ENCODE results near the gene EIF4A2.
A peak's percentile ranks its signal among the peaks of the same experiment; 100 is the strongest.

EIF4A2 gene

GRCh38 chr3:186783058-186783730 is at the start of gene EIF4A2:
Gene EIF4A2, plus strand, starts transcription at chr3:186783577. Its CDS starts 34 bp downstream, at chr3:186783611.
- DNase-seq (ENCODE audit: low read depth): peak; percentile 87

- DNase-seq (ENCODE audit: low read depth): no peak
Observed at GRCh38 chr3:186742618-186743380, 40.6 kb upstream of the EIF4A2 start.

GRCh38 chr3:186743666-186744065 is 39.7 kb upstream of the EIF4A2 start:
- no peak for DNase-seq (ENCODE audit: low read depth)

- DNase-seq (ENCODE audit: low read depth): no peak
Observed at GRCh38 chr3:186746008-186746407, 37.4 kb upstream of the EIF4A2 start.

- DNase-seq (ENCODE audit: low read depth): no peak
Observed at GRCh38 chr3:186750316-186750715, 33.1 kb upstream of the EIF4A2 start.

GRCh38 chr3:186751480-186751879 is 31.9 kb upstream of the EIF4A2 start:
- no peak for DNase-seq (ENCODE audit: low read depth)

- no peak for DNase-seq (ENCODE audit: low read depth)
Observed at GRCh38 chr3:186754006-186754405, 29.4 kb upstream of the EIF4A2 start.

GRCh38 chr3:186754871-186755270 is 28.5 kb upstream of the EIF4A2 start:
- DNase-seq (ENCODE audit: low read depth): no peak

- DNase-seq (ENCODE audit: low read depth): no peak
Observed at GRCh38 chr3:186757214-186757613, 26.2 kb upstream of the EIF4A2 start.

GRCh38 chr3:186757686-186758220 is 25.6 kb upstream of the EIF4A2 start:
- no peak for DNase-seq (ENCODE audit: low read depth)

- no peak for DNase-seq (ENCODE audit: low read depth)
Observed at GRCh38 chr3:186759231-186759930, 24.0 kb upstream of the EIF4A2 start.

GRCh38 chr3:186760141-186760833 is 23.1 kb upstream of the EIF4A2 start:
- no peak for DNase-seq (ENCODE audit: low read depth)

- DNase-seq (ENCODE audit: low read depth): no peak
Observed at GRCh38 chr3:186760897-186761447, 22.4 kb upstream of the EIF4A2 start.

- DNase-seq (ENCODE audit: low read depth): no peak
Observed at GRCh38 chr3:186772281-186772694, 11.1 kb upstream of the EIF4A2 start.

- DNase-seq (ENCODE audit: low read depth): peak; percentile 44
Observed at GRCh38 chr3:186772701-186773417, 10.5 kb upstream of the EIF4A2 start.

- DNase-seq (ENCODE audit: low read depth): no peak
Observed at GRCh38 chr3:186775999-186776398, 7.4 kb upstream of the EIF4A2 start.

- DNase-seq (ENCODE audit: low read depth): no peak
Observed at GRCh38 chr3:186779204-186779603, 4.2 kb upstream of the EIF4A2 start.

GRCh38 chr3:186782542-186783057 is 777 bp upstream of the EIF4A2 start:
- DNase-seq (ENCODE audit: low read depth): no peak

GRCh38 chr3:186783731-186784515 is 546 bp downstream of the EIF4A2 start:
- peak; percentile 72 for DNase-seq (ENCODE audit: low read depth)
